Measurements from ENCODE around the gene AKAP5.
"Not testable (repeated sequence)": the region's sequence is repeated elsewhere in the genome, so short reads cannot be mapped to it uniquely, and the experiment has no call there.

AKAP5 gene

DNA sequence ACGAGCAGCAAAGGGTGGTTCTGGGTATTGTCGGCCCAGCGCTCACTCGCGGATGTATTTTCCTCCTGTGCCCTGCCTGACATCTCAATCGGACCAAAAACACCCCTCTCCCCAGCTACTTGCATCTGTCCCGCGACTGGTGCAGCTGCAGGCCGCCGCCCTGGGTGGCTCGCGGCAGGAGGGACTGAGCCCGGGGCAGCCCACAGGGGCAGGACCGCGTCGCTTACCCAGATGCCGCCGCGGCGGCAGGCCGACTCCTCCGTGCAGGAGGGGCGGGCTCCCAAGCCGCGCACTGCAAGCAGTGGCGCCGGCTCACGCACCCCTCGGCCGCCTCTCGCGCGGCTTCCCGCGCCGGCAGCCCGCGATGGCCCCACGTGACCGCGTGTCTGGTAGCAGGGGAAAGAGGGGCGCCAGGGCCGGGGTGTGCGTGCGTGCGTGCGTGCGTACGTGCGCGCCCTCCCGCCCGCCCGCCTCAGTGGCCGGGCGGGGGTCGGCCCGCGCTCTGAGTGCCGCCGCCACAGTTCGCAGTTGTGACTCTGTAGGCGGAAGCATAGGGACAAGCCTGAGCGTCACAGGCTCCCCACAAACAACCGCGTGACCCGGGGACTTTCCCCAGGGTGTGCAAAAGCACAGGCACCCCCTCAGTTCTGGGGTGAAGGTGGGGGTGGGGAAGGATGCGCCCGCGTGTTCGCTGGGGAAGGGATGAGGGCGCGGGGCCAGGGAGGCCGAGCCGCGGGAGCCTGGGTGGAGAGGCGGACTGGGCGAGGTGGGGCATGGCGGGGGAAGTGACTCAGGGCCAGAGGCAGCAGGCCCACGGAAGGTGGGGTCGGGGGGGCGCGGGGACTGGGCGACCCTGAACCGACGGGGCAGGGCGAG, 38.4 kb downstream of the AKAP5 start, which contains the start of gene ZBTB25:
Gene ZBTB25 (minus strand): TSS at position 405 of the 876 bp plus-strand sequence. CDS start 13,305 bp downstream, outside the sequence.
- peak; percentile 94 for DNase-seq

DNA sequence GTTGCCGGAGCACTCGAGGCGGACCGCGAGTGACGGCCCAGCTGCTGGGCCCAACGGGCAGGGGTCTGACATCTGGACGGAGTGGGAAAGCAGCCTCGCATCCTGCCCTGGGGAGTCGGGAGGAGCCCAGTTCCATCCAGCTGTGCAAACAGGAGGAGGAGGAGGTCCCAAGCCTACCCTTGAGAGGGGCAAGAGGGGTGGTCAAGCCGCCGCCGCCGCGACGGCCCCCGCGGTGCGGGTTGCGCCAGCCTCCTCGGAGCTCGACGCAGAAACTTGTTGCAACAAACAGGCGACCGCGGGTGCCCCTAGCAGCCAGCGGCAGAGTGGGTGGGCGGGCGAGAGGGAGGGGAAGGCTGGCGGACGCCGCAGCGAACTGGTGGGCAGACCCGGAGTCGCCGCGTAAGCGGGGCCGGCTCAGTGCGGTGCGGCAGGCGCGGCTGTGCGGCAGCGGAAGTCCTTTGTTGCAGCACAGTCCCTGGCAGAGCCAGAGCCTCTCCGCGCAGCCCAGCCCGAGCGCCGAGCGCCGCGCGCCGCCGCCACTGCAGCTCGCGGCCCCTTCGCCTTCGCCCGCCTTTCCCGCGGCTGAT, 39.1 kb downstream of the AKAP5 start, which contains the start of gene ZBTB1:
Gene ZBTB1 (plus strand): TSS at position 461 of the 587 bp plus-strand sequence. CDS start 16,735 bp downstream, outside the sequence.
- peak; percentile 87 for DNase-seq

DNA sequence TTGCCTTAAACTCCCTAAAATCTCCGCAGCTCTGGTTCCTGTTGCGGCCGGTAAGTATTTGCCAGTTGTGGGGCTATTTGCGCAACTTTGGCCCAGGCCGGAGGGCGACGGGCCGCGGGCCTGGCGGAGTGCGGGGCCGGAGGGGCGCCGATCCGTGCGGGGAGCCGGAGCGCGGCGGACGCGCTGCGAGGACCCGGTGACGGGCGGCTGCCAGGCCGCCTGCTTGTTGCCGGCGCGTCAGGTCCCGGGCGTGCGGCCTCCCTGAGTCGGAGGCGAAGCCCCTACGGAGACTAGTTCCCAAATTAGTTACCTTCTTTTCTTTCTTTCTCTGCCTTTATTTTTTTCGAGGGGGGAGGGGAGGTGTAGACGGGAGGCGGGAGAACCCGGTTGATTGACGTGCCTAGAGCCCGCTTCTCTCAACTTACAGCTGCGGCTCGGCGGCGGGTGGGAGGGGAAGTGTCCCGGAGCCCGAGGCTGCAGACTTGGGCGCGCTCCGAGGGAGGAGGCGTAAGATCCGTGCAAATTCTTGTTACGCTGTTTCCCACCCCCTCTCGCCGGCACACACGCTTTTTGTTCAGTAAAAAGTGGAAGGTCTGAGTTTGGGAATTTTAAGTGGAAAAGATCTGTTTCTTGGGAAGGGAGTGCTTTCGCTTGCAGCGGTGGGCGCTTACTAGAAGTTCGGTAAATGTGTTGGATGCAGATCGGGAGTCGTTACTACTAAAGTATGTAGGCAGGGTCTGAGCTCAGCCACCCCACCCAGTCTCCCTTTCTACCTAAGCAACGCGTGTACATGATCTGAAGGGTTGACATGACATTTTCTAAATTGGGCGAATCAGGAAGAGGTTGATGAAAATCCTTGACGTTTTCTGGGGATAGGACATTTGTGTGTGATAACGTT, 39.8 kb downstream of the AKAP5 start:
- DNase-seq, result peak; percentile 79

- DNase-seq, result no peak
Observed at GRCh38 chr14:64506721-64507120, 41.4 kb downstream of the AKAP5 start.

DNA sequence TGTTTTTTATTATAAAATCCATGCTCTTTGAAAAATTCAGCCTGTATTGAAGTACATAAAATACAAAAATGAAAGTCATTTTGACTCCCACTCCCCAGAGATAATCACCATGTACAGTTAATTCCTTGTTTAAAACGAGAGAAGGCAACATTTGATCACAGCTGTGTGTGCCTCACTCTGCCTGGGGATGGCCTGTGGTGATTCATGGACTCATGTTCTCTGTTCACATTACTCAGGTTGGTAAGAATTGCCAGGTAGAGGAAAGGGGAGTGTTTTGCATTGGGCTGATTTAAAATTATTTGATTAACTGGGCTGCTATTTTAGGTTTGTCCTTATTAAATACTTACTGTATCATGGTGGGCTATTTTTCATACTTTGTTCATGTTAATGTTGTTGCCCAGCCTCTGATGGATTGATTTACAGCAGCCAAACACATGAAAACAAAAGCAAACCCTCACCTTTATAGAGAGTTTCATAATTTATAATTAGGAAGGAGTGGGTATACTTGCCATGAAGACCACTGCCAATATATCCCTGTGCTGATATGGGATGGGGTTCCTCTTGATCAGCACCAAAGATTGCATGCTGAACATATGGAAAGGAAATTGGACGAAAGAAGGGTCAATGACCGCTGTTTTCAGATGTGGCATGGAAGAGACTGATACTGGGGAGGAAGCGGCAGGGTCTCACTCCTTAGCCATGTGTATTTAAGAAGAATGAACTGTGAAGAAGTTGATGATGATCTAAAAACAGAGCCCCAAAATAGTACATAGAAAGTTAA, 42.3 kb downstream of the AKAP5 start:
- DNase-seq, result no peak

DNA sequence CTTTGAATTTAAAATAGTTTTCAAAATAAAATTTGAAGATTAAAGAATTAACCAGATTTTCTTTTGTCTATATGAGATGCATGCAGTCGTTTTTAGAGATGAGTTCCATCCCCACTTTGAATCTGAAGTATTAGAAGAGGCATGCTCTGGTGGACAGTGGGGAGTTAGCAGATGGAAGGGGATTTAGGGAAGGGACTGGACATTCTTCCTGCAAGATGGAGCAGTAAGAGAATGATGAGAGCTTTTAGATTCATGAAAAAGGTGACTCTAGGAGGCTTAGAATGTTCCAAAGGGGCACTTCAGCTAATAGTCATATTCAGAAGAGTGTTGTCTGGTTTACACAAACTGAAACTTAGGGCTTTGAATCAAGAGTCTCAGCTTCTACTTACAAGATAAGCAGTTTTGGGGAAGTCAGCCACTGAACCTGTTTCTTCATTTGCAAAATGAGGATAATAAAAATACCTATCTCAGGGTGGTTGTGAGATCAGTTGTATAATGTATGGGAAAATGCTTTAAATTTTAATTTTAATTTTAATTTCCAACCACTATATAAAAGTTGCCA, 43.0 kb downstream of the AKAP5 start:
- no peak for DNase-seq

GRCh38 chr14:64509036-64509435, 43.7 kb downstream of the AKAP5 start:
- no peak for DNase-seq

GRCh38 chr14:64510825-64511671, 45.7 kb downstream of the AKAP5 start:
- DNase-seq, result peak; percentile 69

DNA sequence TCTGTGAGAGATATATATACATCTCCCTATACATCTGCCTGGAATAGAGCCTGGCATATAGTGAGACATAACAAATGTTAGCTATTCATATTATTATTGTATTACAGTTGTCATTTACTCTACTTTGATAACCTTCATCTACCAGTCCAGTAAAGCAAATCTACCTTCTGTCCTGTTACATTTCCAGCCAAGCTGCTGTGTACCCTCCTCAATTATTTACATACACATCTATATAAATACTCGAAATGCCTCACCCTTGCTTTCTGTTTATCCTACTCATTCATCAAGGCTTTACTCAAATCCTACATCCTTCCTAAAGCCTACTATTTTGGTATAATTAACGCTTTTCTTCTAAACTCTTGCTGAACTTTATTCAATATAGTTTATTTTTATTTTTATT, 48.0 kb downstream of the AKAP5 start:
- no peak for DNase-seq

- DNase-seq, result no peak
Observed at GRCh38 chr14:64515053-64515452, 49.8 kb downstream of the AKAP5 start.

GRCh38 chr14:64516969-64517368, 51.7 kb downstream of the AKAP5 start:
- DNase-seq, result no peak

GRCh38 chr14:64517667-64518066, 52.4 kb downstream of the AKAP5 start:
- not testable (repeated sequence) for DNase-seq

GRCh38 chr14:64518229-64518628, 52.9 kb downstream of the AKAP5 start:
- DNase-seq, result no peak

DNA sequence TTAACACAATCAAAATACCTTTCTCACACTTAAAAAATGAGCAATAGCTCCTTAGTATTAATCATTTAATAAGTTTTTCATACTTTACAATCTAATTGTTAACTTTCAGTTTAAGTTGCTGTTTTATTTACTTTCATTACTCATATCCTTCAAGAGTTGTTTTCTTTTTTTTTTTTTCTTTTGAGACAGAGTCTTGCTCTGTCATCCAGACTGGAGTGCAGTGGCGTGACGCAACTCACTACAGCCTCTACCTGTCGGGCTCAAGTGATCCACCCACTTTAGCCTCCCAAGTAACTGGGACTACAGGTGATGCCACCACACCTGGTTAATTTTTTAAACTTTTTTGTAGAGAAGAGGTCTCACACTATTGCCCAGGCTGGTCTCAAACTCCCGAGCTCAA, 55.4 kb downstream of the AKAP5 start:
- DNase-seq, result no peak

DNA sequence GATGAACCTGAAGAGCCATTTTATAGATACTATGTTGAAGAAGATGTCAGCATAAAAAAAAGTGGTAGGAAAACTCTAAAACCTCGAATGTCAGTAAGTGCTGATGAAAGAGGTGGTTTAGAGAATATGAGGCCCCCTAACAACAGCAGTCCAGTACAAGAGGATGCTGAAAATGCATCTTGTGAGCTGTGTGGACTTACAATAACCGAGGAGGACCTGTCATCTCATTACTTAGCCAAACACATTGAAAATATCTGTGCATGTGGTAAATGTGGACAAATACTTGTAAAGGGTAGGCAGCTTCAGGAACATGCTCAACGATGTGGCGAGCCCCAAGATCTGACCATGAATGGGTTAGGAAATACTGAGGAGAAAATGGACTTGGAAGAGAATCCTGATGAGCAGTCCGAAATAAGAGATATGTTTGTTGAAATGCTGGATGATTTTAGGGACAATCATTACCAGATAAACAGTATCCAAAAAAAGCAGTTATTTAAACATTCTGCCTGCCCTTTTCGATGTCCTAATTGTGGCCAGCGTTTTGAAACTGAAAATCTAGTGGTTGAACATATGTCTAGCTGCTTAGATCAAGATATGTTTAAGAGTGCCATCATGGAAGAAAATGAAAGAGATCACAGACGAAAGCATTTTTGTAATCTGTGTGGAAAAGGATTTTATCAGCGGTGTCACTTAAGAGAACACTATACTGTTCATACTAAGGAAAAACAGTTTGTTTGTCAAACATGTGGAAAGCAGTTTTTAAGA, 57.5 kb downstream of the AKAP5 start:
- no peak for DNase-seq

All from activated gamma-delta T cell treated with Interleukin-2 at 50 U/mL for 16 hours (primary cell).